ENCODE measurements around the gene BTBD2. TPM values are rescaled to one million over a fixed set of nuclear protein-coding genes. Genes with fewer than 3 reads are reported as not detected.

BTBD2 gene
- total and polyA plus RNA-seq, 2 of the 13 experiments (the other 11 are each of a cell fraction or from before 2014, with no cell fraction given), result 28.1 to 45.3 TPM

DNA sequence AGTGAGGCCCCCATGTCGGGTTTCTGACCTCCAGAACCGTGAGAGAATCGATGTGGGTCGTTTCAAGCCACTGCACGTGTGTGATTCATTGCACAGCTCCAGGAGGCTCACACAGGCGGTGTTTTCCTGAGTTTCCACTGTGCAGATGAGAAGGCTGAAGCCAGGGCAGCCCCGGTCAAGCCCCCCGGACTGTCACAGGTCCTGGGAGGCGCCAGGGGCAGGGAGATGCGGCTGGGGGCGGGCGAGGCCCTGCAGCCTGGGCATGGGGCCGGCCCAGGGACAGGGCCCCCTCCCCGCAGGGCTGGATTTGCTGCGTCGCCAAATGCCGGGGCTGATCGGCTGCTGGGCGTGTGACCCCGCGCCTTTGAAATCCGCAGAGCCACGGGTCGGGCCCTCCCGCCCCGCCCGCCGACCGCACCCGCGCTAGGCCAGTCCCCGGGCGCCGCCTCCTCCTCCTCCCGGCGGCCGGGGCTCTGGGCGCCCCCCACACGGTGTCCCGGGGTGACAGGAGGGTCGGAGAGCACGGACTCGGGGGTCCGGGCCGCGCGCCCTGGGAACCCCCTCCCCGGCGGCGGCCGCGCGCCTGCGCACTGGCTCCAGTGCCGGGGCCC is 45.5 kb upstream of the BTBD2 start (continued):
- TF ChIP-seq, protein P1, sequence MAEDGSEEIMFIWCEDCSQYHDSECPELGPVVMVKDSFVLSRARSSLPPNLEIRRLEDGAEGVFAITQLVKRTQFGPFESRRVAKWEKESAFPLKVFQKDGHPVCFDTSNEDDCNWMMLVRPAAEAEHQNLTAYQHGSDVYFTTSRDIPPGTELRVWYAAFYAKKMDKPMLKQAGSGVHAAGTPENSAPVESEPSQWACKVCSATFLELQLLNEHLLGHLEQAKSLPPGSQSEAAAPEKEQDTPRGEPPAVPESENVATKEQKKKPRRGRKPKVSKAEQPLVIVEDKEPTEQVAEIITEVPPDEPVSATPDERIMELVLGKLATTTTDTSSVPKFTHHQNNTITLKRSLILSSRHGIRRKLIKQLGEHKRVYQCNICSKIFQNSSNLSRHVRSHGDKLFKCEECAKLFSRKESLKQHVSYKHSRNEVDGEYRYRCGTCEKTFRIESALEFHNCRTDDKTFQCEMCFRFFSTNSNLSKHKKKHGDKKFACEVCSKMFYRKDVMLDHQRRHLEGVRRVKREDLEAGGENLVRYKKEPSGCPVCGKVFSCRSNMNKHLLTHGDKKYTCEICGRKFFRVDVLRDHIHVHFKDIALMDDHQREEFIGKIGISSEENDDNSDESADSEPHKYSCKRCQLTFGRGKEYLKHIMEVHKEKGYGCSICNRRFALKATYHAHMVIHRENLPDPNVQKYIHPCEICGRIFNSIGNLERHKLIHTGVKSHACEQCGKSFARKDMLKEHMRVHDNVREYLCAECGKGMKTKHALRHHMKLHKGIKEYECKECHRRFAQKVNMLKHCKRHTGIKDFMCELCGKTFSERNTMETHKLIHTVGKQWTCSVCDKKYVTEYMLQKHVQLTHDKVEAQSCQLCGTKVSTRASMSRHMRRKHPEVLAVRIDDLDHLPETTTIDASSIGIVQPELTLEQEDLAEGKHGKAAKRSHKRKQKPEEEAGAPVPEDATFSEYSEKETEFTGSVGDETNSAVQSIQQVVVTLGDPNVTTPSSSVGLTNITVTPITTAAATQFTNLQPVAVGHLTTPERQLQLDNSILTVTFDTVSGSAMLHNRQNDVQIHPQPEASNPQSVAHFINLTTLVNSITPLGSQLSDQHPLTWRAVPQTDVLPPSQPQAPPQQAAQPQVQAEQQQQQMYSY (CRISPR knock-in tag; IDR thresholded peaks at IDR 0.05), result peak; percentile 86; the same call in 1 of the 2 replicates
- no peak for TF ChIP-seq PHB2 (IDR thresholded peaks at IDR 0.05; ENCODE audit: partially characterized antibody)
- no peak for TF ChIP-seq ZNF670 (CRISPR knock-in tag; IDR thresholded peaks at IDR 0.05; ENCODE audit: borderline replicate concordance)
- TF ChIP-seq, protein P2, sequence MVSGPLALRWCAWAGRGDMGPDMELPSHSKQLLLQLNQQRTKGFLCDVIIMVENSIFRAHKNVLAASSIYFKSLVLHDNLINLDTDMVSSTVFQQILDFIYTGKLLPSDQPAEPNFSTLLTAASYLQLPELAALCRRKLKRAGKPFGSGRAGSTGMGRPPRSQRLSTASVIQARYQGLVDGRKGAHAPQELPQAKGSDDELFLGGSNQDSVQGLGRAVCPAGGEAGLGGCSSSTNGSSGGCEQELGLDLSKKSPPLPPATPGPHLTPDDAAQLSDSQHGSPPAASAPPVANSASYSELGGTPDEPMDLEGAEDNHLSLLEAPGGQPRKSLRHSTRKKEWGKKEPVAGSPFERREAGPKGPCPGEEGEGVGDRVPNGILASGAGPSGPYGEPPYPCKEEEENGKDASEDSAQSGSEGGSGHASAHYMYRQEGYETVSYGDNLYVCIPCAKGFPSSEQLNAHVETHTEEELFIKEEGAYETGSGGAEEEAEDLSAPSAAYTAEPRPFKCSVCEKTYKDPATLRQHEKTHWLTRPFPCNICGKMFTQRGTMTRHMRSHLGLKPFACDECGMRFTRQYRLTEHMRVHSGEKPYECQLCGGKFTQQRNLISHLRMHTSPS (CRISPR knock-in tag; IDR thresholded peaks at IDR 0.05; ENCODE audit: low read depth), result no peak; the same call in 1 of the 2 replicates
- no peak for TF ChIP-seq YEATS2 (CRISPR knock-in tag; IDR thresholded peaks at IDR 0.05; ENCODE audit: borderline replicate concordance)
- peak; percentile 6 for TF ChIP-seq ASH2L (IDR thresholded peaks at IDR 0.05; ENCODE audit: insufficient read length, low read depth, low read length)
- TF ChIP-seq ZNF34 (CRISPR knock-in tag; IDR thresholded peaks at IDR 0.05; ENCODE audit: borderline replicate concordance), result no peak
- TF ChIP-seq ZNF101 (CRISPR knock-in tag; IDR thresholded peaks at IDR 0.05; ENCODE audit: borderline replicate concordance, low read depth), result no peak
- TF ChIP-seq, protein P3, sequence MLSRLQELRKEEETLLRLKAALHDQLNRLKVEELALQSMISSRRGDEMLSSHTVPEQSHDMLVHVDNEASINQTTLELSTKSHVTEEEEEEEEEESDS (CRISPR knock-in tag; IDR thresholded peaks at IDR 0.05; ENCODE audit: borderline replicate concordance), result no peak
- 0 out of 2 replicates have a peak, but pooled peaks have one; percentile 11 for TF ChIP-seq NR2F2 (IDR thresholded peaks at IDR 0.05; ENCODE audit: borderline replicate concordance, low read depth)
- no peak for TF ChIP-seq STAT5B (CRISPR knock-in tag; IDR thresholded peaks at IDR 0.05)
- TF ChIP-seq ZNF225 (CRISPR knock-in tag; IDR thresholded peaks at IDR 0.05), result no peak
- TF ChIP-seq ZNF251 (CRISPR knock-in tag; IDR thresholded peaks at IDR 0.05), result no peak
- TF ChIP-seq ERF (CRISPR knock-in tag; IDR thresholded peaks at IDR 0.05), result peak; percentile 41; the same call in 1 of the 2 replicates
- no peak for TF ChIP-seq CENPX (CRISPR knock-in tag; IDR thresholded peaks at IDR 0.05)
- no peak for TF ChIP-seq ZNF3 (CRISPR knock-in tag; IDR thresholded peaks at IDR 0.05)
- TF ChIP-seq MXI1 (IDR thresholded peaks at IDR 0.05; ENCODE audit: borderline replicate concordance, low read depth, low read length), result peak; percentile 53; the same call in 1 of the 3 replicates
- TF ChIP-seq SOX6 (IDR thresholded peaks at IDR 0.05), result no peak
- TF ChIP-seq SOX6 (CRISPR knock-in tag; IDR thresholded peaks at IDR 0.05), result no peak; the same call in 1 of the 2 replicates
- no peak for TF ChIP-seq RARG (CRISPR knock-in tag; IDR thresholded peaks at IDR 0.05; ENCODE audit: low read depth)
- no peak; the same call in 1 of the 2 replicates for TF ChIP-seq AKAP8 (CRISPR knock-in tag; IDR thresholded peaks at IDR 0.05)
- TF ChIP-seq NPAS2 (CRISPR knock-in tag; IDR thresholded peaks at IDR 0.05; ENCODE audit: borderline replicate concordance), result no peak
- TF ChIP-seq, protein P4, sequence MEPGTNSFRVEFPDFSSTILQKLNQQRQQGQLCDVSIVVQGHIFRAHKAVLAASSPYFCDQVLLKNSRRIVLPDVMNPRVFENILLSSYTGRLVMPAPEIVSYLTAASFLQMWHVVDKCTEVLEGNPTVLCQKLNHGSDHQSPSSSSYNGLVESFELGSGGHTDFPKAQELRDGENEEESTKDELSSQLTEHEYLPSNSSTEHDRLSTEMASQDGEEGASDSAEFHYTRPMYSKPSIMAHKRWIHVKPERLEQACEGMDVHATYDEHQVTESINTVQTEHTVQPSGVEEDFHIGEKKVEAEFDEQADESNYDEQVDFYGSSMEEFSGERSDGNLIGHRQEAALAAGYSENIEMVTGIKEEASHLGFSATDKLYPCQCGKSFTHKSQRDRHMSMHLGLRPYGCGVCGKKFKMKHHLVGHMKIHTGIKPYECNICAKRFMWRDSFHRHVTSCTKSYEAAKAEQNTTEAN (CRISPR knock-in tag; conservative IDR thresholded peaks at IDR 0.05), result 0 out of 2 replicates have a peak, but pooled peaks have one; percentile 15
- no peak; the same call in 1 of the 2 replicates for TF ChIP-seq NCOA2 (CRISPR knock-in tag; IDR thresholded peaks at IDR 0.05)

All from HepG2 (cell line).